ENCODE results near the gene TPCN2.

GRCh38 chr11:69100454-69101114 lies 51.9 kb downstream of the TPCN2 start:
- TF ChIP-seq POLR2AphosphoS5 (IDR thresholded peaks at IDR 0.05; ENCODE audit: low read depth, low read length) (no peak), YY1 (IDR thresholded peaks at IDR 0.05; ENCODE audit: low read depth, low read length) (no peak), BACH1 (IDR thresholded peaks at IDR 0.05; ENCODE audit: low read length) (no peak), RXRA (IDR thresholded peaks at IDR 0.05; ENCODE audit: insufficient read depth, low read depth, low read length) (no peak), TCF12 (IDR thresholded peaks at IDR 0.05; ENCODE audit: low read depth, low read length) (no peak), GTF2F1 (IDR thresholded peaks at IDR 0.05; ENCODE audit: borderline replicate concordance, low read depth, low read length) (no peak), HDAC6 (IDR thresholded peaks at IDR 0.05; ENCODE audit: low read depth, low read length) (no peak), CREB1 (IDR thresholded peaks at IDR 0.05) (no peak), EZH2 (IDR thresholded peaks at IDR 0.05; ENCODE audit: low read depth, low read length, severe bottlenecking) (no peak), TAF1 (IDR thresholded peaks at IDR 0.05; ENCODE audit: low read depth, low read length) (no peak)
- TF ChIP-seq, protein P1, sequence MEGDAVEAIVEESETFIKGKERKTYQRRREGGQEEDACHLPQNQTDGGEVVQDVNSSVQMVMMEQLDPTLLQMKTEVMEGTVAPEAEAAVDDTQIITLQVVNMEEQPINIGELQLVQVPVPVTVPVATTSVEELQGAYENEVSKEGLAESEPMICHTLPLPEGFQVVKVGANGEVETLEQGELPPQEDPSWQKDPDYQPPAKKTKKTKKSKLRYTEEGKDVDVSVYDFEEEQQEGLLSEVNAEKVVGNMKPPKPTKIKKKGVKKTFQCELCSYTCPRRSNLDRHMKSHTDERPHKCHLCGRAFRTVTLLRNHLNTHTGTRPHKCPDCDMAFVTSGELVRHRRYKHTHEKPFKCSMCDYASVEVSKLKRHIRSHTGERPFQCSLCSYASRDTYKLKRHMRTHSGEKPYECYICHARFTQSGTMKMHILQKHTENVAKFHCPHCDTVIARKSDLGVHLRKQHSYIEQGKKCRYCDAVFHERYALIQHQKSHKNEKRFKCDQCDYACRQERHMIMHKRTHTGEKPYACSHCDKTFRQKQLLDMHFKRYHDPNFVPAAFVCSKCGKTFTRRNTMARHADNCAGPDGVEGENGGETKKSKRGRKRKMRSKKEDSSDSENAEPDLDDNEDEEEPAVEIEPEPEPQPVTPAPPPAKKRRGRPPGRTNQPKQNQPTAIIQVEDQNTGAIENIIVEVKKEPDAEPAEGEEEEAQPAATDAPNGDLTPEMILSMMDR (IDR thresholded peaks at IDR 0.05; ENCODE audit: control extremely low read depth in 1 of 3, insufficient read depth in 1 of 3, low read depth in 1 of 3, low read length in 3 of 3), result no peak
